ENCODE data around the gene FHL3. TPM values are rescaled to one million over a fixed set of nuclear protein-coding genes. Genes with fewer than 3 reads are reported as not detected.

Gene FHL3
- 6.2 and 13.2 TPM in 2 replicates for total RNA-seq

GRCh38 chr1:38005195-38006007, at the start of gene FHL3:
TSS of gene FHL3 (minus strand) at chr1:38005514. CDS start at chr1:37999412, 6,102 bp downstream.

GRCh38 chr1:38046333-38046883, 41.1 kb upstream of the FHL3 start, which contains the start of gene POU3F1:
TSS of gene POU3F1 (minus strand) at chr1:38046793. CDS start at chr1:38046743, 50 bp downstream.

GRCh38 chr1:38012363-38013226, 7.3 kb upstream of the FHL3 start, which contains the start of gene UTP11:
TSS of gene UTP11 (plus strand) at chr1:38012734. CDS start at chr1:38012803, 69 bp downstream.

Other genes starting within 250 kb of the FHL3 start
- gene EPHA10, start 240.4 kb downstream of the FHL3 start, total RNA-seq = 0.14 TPM in 1 of 2 replicates, not detected in the other
- gene MANEAL, start 211.7 kb downstream of the FHL3 start, total RNA-seq = 0.68 and 1.6 TPM in 2 replicates
- gene C1orf122, start 197.7 kb downstream of the FHL3 start, total RNA-seq = 18.6 and 21.2 TPM in 2 replicates
- gene YRDC, start 197.3 kb downstream of the FHL3 start, total RNA-seq = 41.5 and 60.8 TPM in 2 replicates
- gene MTF1, start 145.9 kb downstream of the FHL3 start, total RNA-seq = 7.2 and 13.0 TPM in 2 replicates
- gene INPP5B, start 58.5 kb downstream of the FHL3 start, total RNA-seq = 7.2 and 13.7 TPM in 2 replicates
- gene SF3A3, start 15.5 kb downstream of the FHL3 start, total RNA-seq = 90.6 and 99.9 TPM in 2 replicates
- 26.7 and 28.7 TPM in 2 replicates for gene UTP11, start 7.2 kb upstream of the FHL3 start, total RNA-seq
- under 0.01 and 0.43 TPM in 2 replicates for gene POU3F1, start 41.3 kb upstream of the FHL3 start, total RNA-seq